CD4-positive, CD25-positive, alpha-beta regulatory T cell (primary cell): Measurements from ENCODE around the gene LHPP. TPM values are rescaled to one million over a fixed set of nuclear protein-coding genes. Genes with fewer than 3 reads are reported as not detected.

Experiments used
- ATAC-seq, 2 donors: fragments of 150-1000 bp; cut with Tn5 transposase; one replicate each; pipeline ENCODE4 v1.10.0; 2021; ENCODE audit warnings: low read depth in 2 of 2, moderate number of reproducible peaks in 2 of 2, moderate library complexity in 1 of 2
- DNase-seq, 3 donors: peaks; one replicate each; pipeline versions ENCODE4 v3.0.0 to v3.0.0-alpha.2; 2012 to 2022; ENCODE audit warnings: mixed read lengths in 1 of 3
- H3K27ac ChIP-seq: one replicate; pipeline ENCODE4 v1.7.0; 2013; ENCODE audit warnings: mild to moderate bottlenecking, low read length; ENCODE audit not compliant: insufficient read depth, poor library complexity, severe bottlenecking
- H3K27me3 ChIP-seq: one replicate; pipeline ENCODE4 v1.7.0; 2013; ENCODE audit warnings: low read length; ENCODE audit not compliant: control insufficient read depth, insufficient read depth
- H3K36me3 ChIP-seq: one replicate; pipeline ENCODE4 v1.7.0; 2013; ENCODE audit warnings: mild to moderate bottlenecking, low read length, moderate library complexity; ENCODE audit not compliant: control insufficient read depth, insufficient read depth
- H3K4me1 ChIP-seq: 2 replicates; pipeline ENCODE4 v1.7.0; 2013; ENCODE audit warnings: mild to moderate bottlenecking, low read length; ENCODE audit not compliant: insufficient read depth, control insufficient read depth, poor library complexity, severe bottlenecking
- H3K4me3 ChIP-seq: one replicate; pipeline ENCODE4 v1.7.0; 2013; ENCODE audit warnings: low read depth, mild to moderate bottlenecking, low read length, moderate library complexity
- H3K9me3 ChIP-seq, 2 experiments: 1 replicate in 1 of 2; 2 replicates in 1 of 2; pipeline ENCODE4 v1.7.0; 2013; ENCODE audit warnings: low read length in 2 of 2, mild to moderate bottlenecking in 1 of 2, moderate library complexity in 1 of 2; ENCODE audit not compliant: control insufficient read depth in 2 of 2
- H3K27ac Mint-ChIP-seq, 3 donors: one replicate each; pipeline ENCODE4 v1.8.0; 2020 to 2022; ENCODE audit warnings: mild to moderate bottlenecking in 3 of 3, mixed read lengths in 3 of 3, moderate library complexity in 2 of 3
- H3K27me3 Mint-ChIP-seq: one replicate; pipeline ENCODE4 v1.8.0; 2022; ENCODE audit warnings: mild to moderate bottlenecking, mixed read lengths
- H3K36me3 Mint-ChIP-seq: one replicate; pipeline ENCODE4 v1.8.0; 2020; ENCODE audit warnings: mixed read lengths
- H3K4me1 Mint-ChIP-seq, 4 donors: one replicate each; pipeline ENCODE4 v1.8.0; 2020 to 2022; ENCODE audit warnings: mixed read lengths in 4 of 4, mild to moderate bottlenecking in 1 of 4
- H3K4me3 Mint-ChIP-seq, 4 donors: one replicate each; pipeline ENCODE4 v1.8.0; 2020 to 2022; ENCODE audit warnings: mild to moderate bottlenecking in 4 of 4, mixed read lengths in 4 of 4, moderate library complexity in 3 of 4
- H3K9me3 Mint-ChIP-seq, 7 donors: one replicate each; pipeline ENCODE4 v1.8.0; 2020 to 2022; ENCODE audit warnings: mixed read lengths in 7 of 7, mild to moderate bottlenecking in 3 of 7, moderate library complexity in 2 of 7
- polyA plus RNA-seq, 4 donors: library from polyadenylated mRNA; unstranded; fragments of 300-500 nt; fragmentation: Illumina TruSeq; gene quantifications; one replicate each; pipeline ENCODE4 v1.2.3, GENCODE V29; 2021
- total RNA-seq: library from RNA; stranded (reverse); gene quantifications from one replicate; pipeline ENCODE4 v1.2.3, GENCODE V29; 2022

Gene LHPP
- total and polyA plus RNA-seq, 5 donors from 2014 or later, result 20.1 to 29.2 (median 25.0) TPM

DNA sequence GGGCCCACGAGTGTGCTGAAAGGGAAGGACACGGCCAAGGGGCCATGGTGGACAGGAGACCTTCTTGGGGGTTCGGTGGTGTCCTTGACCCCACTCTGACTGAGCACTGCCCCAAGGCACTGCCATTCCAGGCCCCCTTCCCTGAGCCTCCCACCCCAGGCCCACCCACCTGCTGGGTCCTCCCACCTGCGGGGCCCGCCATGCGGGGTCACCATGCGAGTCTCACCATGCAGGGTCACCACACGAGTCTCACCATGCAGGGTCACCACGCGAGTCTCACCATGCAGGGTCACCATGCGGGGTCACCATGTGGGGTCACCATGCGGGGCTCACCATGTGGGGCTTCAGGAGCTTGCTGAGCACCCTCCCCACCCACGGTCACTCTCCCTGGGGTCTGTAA lies 76.3 kb downstream of the LHPP start:
- peaks cover 0 to 6% (median 0%) of the 10 kb centered on the region in 4 donors for H3K4me1 Mint-ChIP-seq
- Histone ChIP-seq H3K27ac (no peak overlapping the region), H3K4me3 (no peak overlapping the region), H3K9me3 (no peaks in the 10 kb centered on the region), H3K4me1 (peaks cover 10% of the 10 kb centered on the region), H3K27me3 (no peaks in the 10 kb centered on the region), H3K36me3 (no peaks in the 10 kb centered on the region)
- H3K27me3 Mint-ChIP-seq, result no peaks in the 10 kb centered on the region
- H3K9me3 Mint-ChIP-seq, result no peaks in the 10 kb centered on the region
- DNase-seq, result no peak
- H3K27ac Mint-ChIP-seq, result peak overlapping the region in 1 of 3 donors; percentile 48
- H3K36me3 Mint-ChIP-seq, result no peaks in the 10 kb centered on the region
- no peak for ATAC-seq
- H3K4me3 Mint-ChIP-seq, result no peak overlapping the region

DNA sequence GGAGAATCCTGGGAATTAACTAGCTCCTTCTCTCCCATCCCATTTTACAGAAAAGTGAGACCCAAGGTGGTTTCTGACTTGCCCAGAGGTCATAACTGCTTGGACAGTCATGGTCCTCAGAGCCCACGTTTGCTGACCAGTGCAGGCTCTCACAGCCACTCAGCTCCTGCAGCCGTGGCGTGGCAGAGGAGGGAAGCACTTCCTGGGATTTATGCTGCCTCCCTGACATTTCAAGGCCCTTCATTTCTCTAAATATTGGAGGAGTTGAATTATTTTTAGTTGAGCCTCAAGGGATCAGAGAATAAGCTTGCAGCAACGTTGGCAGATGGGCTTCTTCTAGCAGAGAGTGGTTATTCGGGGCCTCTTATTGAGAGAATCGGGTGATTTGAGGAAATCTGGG lies 77.1 kb downstream of the LHPP start:
- Mint-ChIP-seq H3K27me3 (no peaks in the 10 kb centered on the region), H3K9me3 (no peaks in the 10 kb centered on the region), H3K36me3 (no peaks in the 10 kb centered on the region), H3K27ac (no peak overlapping the region), H3K4me1 (peaks cover 0 to 6% (median 0%) of the 10 kb centered on the region in 4 donors), H3K4me3 (no peak overlapping the region)
- no peak for ATAC-seq
- no peaks in the 10 kb centered on the region for H3K9me3 ChIP-seq
- H3K27ac ChIP-seq, result no peak overlapping the region
- H3K4me1 ChIP-seq, result peaks cover 10% of the 10 kb centered on the region
- H3K36me3 ChIP-seq, result no peaks in the 10 kb centered on the region
- no peaks in the 10 kb centered on the region for H3K27me3 ChIP-seq
- no peak for DNase-seq
- no peak overlapping the region for H3K4me3 ChIP-seq

DNA sequence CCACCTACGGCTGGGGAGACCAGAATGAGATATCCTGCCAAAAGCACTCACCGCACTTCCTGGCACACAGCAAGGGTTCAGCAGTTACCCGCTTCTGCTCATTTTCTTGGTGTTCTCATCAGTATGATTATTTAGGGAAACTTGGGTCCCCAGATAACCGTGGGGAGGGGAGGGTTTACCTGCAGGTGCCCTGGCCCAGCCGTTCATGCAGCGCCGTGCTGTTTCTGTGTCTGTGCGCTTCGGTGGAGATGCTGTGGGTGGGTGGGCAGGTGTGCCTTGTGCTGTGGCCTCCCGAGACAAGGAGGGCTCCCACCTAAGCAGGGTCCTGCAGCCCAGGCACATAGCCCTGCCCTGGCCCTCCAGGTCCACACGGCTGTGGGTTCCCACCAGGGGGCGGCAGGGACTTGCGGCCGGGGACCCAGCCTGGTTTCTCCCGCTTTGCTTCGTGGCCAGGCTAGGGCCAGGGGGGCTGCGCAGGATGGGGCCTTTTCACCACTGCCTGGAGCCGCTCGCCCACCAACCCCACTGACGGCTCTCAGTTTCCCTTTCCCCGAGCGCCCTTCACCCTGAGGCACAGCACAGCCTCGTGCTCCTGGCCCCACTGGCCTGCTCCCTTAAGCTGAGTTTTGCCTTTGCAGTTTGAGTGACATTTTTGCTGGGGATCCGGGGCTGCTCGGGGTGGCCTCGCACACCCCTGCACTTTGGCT lies 78.5 kb downstream of the LHPP start:
- peak; percentile 53 to 70 (median 61) for DNase-seq
- H3K27ac Mint-ChIP-seq, result no peak overlapping the region

DNA sequence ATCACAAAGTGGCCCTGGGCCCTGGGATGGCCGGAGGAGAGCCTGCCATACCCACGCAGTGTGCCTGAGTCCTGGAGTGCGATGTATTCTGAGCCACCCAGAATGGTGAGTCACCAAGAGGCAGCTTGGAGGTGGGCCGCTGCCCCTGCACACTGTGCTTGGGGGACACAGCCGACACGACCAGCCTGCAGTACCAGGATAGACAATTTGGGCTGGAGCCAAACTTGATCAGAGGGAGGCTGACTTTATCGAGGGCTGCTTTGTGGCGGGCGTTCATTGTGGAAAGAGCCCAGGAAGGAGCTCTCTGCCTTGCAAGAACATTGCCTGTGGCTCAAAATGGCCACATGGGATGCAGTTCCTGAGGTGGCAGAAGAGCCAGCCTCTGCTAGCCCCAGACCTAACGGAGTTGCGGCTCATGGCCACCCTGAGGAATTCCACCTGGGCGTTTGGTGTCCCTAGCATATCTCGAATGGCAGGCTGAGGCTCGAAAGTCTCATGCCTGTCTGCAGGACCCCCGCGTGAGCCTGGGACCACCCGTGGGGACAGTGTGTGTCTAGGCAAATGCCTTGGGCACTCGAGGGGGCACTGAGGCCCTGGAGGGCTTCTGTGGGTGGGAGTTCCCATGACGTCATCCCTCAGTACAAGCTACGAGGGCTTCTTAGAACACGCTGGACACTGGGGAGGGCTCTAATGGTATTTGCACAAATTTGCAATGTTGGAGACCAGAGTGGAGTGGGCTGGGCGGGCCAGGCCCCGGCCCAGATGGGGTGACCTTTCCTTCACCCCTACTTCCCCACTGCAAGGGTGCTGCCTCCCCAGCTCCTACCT lies 79.7 kb downstream of the LHPP start:
- no peaks in the 10 kb centered on the region for H3K9me3 Mint-ChIP-seq
- H3K36me3 Mint-ChIP-seq, result no peaks in the 10 kb centered on the region
- H3K27me3 ChIP-seq, result no peaks in the 10 kb centered on the region
- no peak overlapping the region for H3K27ac ChIP-seq
- no peak for DNase-seq
- H3K9me3 ChIP-seq, result no peaks in the 10 kb centered on the region
- H3K27ac Mint-ChIP-seq, result no peak overlapping the region
- no peaks in the 10 kb centered on the region for H3K27me3 Mint-ChIP-seq
- no peak overlapping the region for H3K4me3 ChIP-seq
- no peaks in the 10 kb centered on the region for H3K36me3 ChIP-seq
- ATAC-seq, result no peak
- no peak overlapping the region for H3K4me3 Mint-ChIP-seq
- H3K4me1 ChIP-seq, result peaks cover 15% of the 10 kb centered on the region
- H3K4me1 Mint-ChIP-seq, result peaks cover 0 to 15% (median 0%) of the 10 kb centered on the region in 4 donors

More for the DNA sequence above, 78.5 kb downstream of the LHPP start:
- no peak overlapping the region for H3K4me3 ChIP-seq
- Mint-ChIP-seq H3K36me3 (no peaks in the 10 kb centered on the region), H3K27me3 (no peaks in the 10 kb centered on the region), H3K4me1 (peaks cover 0 to 6% (median 0%) of the 10 kb centered on the region in 4 donors), H3K4me3 (no peak overlapping the region), H3K9me3 (no peaks in the 10 kb centered on the region)
- no peaks in the 10 kb centered on the region for H3K36me3 ChIP-seq
- no peak overlapping the region for H3K27ac ChIP-seq
- H3K27me3 ChIP-seq, result no peaks in the 10 kb centered on the region
- no peaks in the 10 kb centered on the region for H3K9me3 ChIP-seq
- peak; percentile 65 to 79 for ATAC-seq
- H3K4me1 ChIP-seq, result peaks cover 11% of the 10 kb centered on the region

DNA sequence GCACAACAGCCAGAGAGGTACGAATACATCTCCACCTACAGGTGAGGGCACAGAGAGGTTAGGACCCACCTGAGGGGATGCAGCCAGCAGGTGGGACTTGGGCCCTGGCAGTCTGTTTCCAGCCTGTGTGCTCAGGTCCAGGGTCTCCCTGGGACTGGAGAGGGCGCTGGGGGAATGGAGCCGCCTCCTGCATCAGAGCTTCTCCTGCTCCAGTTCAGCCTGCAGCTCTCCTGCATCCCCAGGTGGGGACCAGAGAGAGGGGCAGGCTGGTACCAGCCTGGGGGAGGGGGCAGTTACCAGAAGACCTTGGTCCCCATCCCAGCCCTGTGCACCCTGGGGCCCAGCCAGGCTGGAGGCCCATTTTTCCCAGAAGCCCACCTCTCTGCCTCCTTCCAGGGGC lies 80.7 kb downstream of the LHPP start:
- Histone ChIP-seq H3K4me1 (peaks cover 15% of the 10 kb centered on the region), H3K9me3 (no peaks in the 10 kb centered on the region), H3K27ac (no peak overlapping the region), H3K36me3 (no peaks in the 10 kb centered on the region), H3K4me3 (no peak overlapping the region), H3K27me3 (no peaks in the 10 kb centered on the region)
- Mint-ChIP-seq H3K4me3 (no peak overlapping the region), H3K27me3 (no peaks in the 10 kb centered on the region), H3K4me1 (peaks cover 0 to 18% (median 0%) of the 10 kb centered on the region in 4 donors), H3K9me3 (no peaks in the 10 kb centered on the region), H3K27ac (no peak overlapping the region), H3K36me3 (no peaks in the 10 kb centered on the region)
- DNase-seq (no peak), ATAC-seq (no peak)

DNA sequence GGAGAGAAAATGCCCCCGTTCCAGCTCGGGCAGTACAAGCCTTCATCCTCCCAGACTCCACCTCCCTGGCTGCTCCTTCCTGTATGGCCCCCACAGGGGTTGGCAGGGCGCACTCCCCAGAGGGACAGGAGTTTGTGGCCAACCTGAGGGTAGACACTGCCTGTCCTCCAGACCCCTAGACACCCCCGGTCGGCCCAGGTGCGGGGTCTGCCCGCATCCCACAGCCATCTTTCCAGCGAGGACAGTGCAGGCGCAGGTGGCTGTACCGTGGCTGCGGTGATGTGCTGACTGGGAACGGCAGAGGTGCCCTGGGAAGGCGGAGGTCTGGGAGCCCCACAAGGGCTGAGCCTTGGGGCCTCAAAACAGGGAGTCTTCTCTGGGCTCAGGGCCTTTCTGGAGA lies 81.5 kb downstream of the LHPP start:
- Mint-ChIP-seq H3K4me3 (no peak overlapping the region), H3K27ac (no peak overlapping the region), H3K4me1 (peaks cover 0 to 18% (median 0%) of the 10 kb centered on the region in 4 donors), H3K27me3 (no peaks in the 10 kb centered on the region), H3K9me3 (no peaks in the 10 kb centered on the region), H3K36me3 (no peaks in the 10 kb centered on the region)
- DNase-seq (no peak), ATAC-seq (no peak)
- Histone ChIP-seq H3K27me3 (no peaks in the 10 kb centered on the region), H3K9me3 (no peaks in the 10 kb centered on the region), H3K36me3 (no peaks in the 10 kb centered on the region), H3K27ac (no peak overlapping the region), H3K4me1 (peaks cover 15% of the 10 kb centered on the region), H3K4me3 (no peak overlapping the region)

DNA sequence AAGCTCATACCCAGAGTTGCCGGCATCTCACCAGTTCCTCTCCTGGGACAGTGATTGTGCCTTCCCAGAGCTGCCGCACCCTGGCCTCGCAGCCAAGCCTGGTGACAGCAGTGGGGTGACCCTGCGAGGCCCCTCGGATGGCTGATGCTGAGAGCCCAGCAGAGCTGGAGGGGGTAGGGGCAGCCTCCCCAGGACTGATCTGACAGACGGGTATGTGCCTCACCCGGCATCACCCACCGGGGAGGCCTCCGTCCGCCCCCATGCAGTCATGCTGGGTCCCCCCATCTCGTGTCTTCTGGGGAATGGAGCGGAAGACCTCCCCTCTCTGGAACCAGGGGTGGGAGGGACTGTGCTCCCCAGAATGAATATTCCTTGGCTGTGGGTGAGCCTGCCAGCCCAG lies 82.3 kb downstream of the LHPP start:
- H3K9me3 Mint-ChIP-seq, result no peaks in the 10 kb centered on the region
- Histone ChIP-seq H3K27ac (no peak overlapping the region), H3K4me1 (peaks cover 15% of the 10 kb centered on the region), H3K27me3 (no peaks in the 10 kb centered on the region), H3K36me3 (no peaks in the 10 kb centered on the region), H3K4me3 (no peak overlapping the region), H3K9me3 (no peaks in the 10 kb centered on the region)
- ATAC-seq (no peak), DNase-seq (no peak)
- no peak overlapping the region for H3K4me3 Mint-ChIP-seq
- no peaks in the 10 kb centered on the region for H3K27me3 Mint-ChIP-seq
- H3K36me3 Mint-ChIP-seq, result no peaks in the 10 kb centered on the region
- peaks cover 0 to 18% (median 0%) of the 10 kb centered on the region in 4 donors for H3K4me1 Mint-ChIP-seq
- no peak overlapping the region for H3K27ac Mint-ChIP-seq
